HepG2 (cell line): ENCODE measurements around the gene SPI1. TPM values are rescaled to one million over a fixed set of nuclear protein-coding genes. Genes with fewer than 3 reads are reported as not detected.

Source experiments
- CERS6 ChIP-seq: sonication (generic); formaldehyde crosslinking; IDR thresholded peaks from 2 replicates; pipeline ENCODE4 v1.5.0; 2020; ENCODE audit warnings: missing genetic modification reagents
- FOXP1 ChIP-seq, 2 experiments: fragments of 450-650 bp in 1 of 2; IDR thresholded peaks; 2 replicates each; pipeline ENCODE4 v1.6.1; 2017 to 2018; ENCODE audit warnings: antibody characterized with exemption in 1 of 2
- HES4 ChIP-seq: sonication (generic); formaldehyde crosslinking; IDR thresholded peaks from 2 replicates; pipeline ENCODE4 v1.9.0; 2021; ENCODE audit warnings: mild to moderate bottlenecking, missing genetic modification reagents, borderline replicate concordance
- KLF11 ChIP-seq: IDR thresholded peaks from 2 replicates; pipeline ENCODE4 v1.6.1; 2016; ENCODE audit warnings: missing compliant biosample characterization
- MEF2D ChIP-seq: sonication (generic); formaldehyde crosslinking; IDR thresholded peaks from 2 replicates; pipeline ENCODE4 v1.5.1; 2020; ENCODE audit warnings: mild to moderate bottlenecking, missing genetic modification reagents
- MIXL1 ChIP-seq: IDR thresholded peaks from 2 replicates; pipeline ENCODE4 v1.6.1; 2016
- TOPORS ChIP-seq: sonication (generic); formaldehyde crosslinking; IDR thresholded peaks from 2 replicates; pipeline ENCODE4 v1.8.0; 2023; ENCODE audit warnings: mild to moderate bottlenecking, missing genetic modification reagents
- TP53 ChIP-seq: sonication (generic); formaldehyde crosslinking; conservative IDR thresholded peaks from 2 replicates; pipeline ENCODE4 v1.4.0; 2020; ENCODE audit warnings: missing genetic modification reagents
- UBTF ChIP-seq: sonication (generic); formaldehyde crosslinking; IDR thresholded peaks from 2 replicates; pipeline ENCODE4 v1.4.0; 2020; ENCODE audit warnings: mild to moderate bottlenecking, missing genetic modification reagents
- WIZ ChIP-seq: sonication (generic); formaldehyde crosslinking; IDR thresholded peaks from 2 replicates; pipeline ENCODE4 v1.5.1; 2020; ENCODE audit warnings: mild to moderate bottlenecking, missing genetic modification reagents
- ZNF136 ChIP-seq: sonication (generic); formaldehyde crosslinking; IDR thresholded peaks from 2 replicates; pipeline ENCODE4 v1.8.1; 2022; ENCODE audit warnings: low read depth, mild to moderate bottlenecking, moderate library complexity, missing genetic modification reagents
- ZNF513 ChIP-seq: sonication (generic); formaldehyde crosslinking; conservative IDR thresholded peaks from 2 replicates; pipeline ENCODE4 v1.5.0; 2020; ENCODE audit warnings: missing genetic modification reagents
- ZNF605 ChIP-seq: sonication (generic); formaldehyde crosslinking; IDR thresholded peaks from 2 replicates; pipeline ENCODE4 v1.8.0; 2022; ENCODE audit warnings: mild to moderate bottlenecking, missing genetic modification reagents
- ZNF652 ChIP-seq: IDR thresholded peaks from 2 replicates; pipeline ENCODE4 v1.6.1; 2016; ENCODE audit warnings: low read depth, borderline replicate concordance
- ZNF777 ChIP-seq: sonication (generic); formaldehyde crosslinking; IDR thresholded peaks from 2 replicates; pipeline ENCODE4 v1.4.0; 2020; ENCODE audit warnings: missing genetic modification reagents
- ZSCAN9 ChIP-seq: IDR thresholded peaks from 2 replicates; pipeline ENCODE4 v1.6.1; 2016; ENCODE audit warnings: borderline replicate concordance
- polyA plus RNA-seq, 8 experiments: library from polyadenylated mRNA; depleted of rRNA in 3 of 8; stranded (reverse) in 7 of 8; unstranded in 1 of 8; fragments of >200 nt; fragmentation: Illumina TruSeq in 4 of 8; extraction: Trizol in 4 of 8; gene quantifications; 2 replicates each; pipeline versions ENCODE4 v1.2.1 to v1.2.3, GENCODE V29; 2011 to 2016; ENCODE audit warnings: low read depth in 4 of 8, missing spikeins in 1 of 8, mixed read lengths in 1 of 8; ENCODE audit not compliant: insufficient read depth in 1 of 8
- total RNA-seq, 5 experiments: library from RNA; depleted of rRNA; stranded (reverse); fragments of >200 nt; fragmentation: Illumina TruSeq; extraction: Trizol; gene quantifications; 2 replicates each; pipeline ENCODE4 v1.2.3, GENCODE V29; 2016; ENCODE audit warnings: low read depth in 1 of 5
- TF ChIP-seq, protein P1 (sequence below): IDR thresholded peaks from 2 replicates; pipeline ENCODE4 v1.6.1; 2016
- TF ChIP-seq, protein P2 (sequence below): sonication (generic); formaldehyde crosslinking; IDR thresholded peaks from 2 replicates; pipeline ENCODE4 v1.8.0; 2022; ENCODE audit warnings: missing genetic modification reagents, mild to moderate bottlenecking, borderline replicate concordance
- TF ChIP-seq, protein P3 (sequence below): sonication (generic); formaldehyde crosslinking; IDR thresholded peaks from 2 replicates; pipeline ENCODE4 v1.4.0; 2020; ENCODE audit warnings: missing genetic modification reagents
- TF ChIP-seq, protein P4 (sequence below): sonication (generic); formaldehyde crosslinking; IDR thresholded peaks from 2 replicates; pipeline ENCODE4 v1.8.1; 2023; ENCODE audit warnings: missing genetic modification reagents, mild to moderate bottlenecking, borderline replicate concordance

Gene SPI1
- total and polyA plus RNA-seq, 2 of the 13 experiments (the other 11 are each of a cell fraction or from before 2014, with no cell fraction given), result not detected

DNA sequence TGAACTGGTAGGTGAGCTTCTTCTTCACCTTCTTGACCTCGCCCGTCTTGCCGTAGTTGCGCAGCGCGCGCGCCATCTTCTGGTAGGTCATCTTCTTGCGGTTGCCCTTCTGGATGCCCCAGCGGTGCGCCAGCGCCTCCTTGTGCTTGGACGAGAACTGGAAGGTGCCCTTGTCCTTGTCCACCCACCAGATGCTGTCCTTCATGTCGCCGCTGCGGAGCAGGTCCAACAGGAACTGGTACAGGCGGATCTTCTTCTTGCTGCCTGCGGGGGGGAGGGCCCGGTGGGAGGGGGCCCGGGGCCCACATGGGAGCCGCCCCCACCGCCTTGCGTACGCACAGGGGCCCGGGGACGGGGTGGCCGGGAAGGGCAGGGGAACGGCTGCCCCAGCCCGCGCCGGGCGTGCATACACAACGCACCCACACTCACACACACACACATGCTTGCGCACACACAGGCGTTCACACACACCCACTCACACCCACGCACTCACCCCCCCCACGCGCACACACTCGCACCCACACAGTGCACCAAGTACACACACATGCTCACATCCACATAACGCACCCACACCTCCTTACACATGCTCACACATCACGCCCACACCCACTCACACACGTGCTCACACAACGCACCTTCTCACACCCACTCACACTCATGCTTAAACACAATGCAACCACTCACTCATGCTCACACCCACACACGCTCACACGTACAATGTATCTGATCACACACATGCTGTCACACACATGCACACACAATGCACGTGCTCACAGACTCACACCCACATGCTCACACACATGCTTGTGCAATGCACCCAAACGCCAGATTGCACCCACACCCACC lies 22.8 kb downstream of the SPI1 start (continued):
- no peak for TF ChIP-seq ZNF513 (CRISPR knock-in tag)
- no peak for TF ChIP-seq MEF2D (CRISPR knock-in tag)
- TF ChIP-seq, protein P1, sequence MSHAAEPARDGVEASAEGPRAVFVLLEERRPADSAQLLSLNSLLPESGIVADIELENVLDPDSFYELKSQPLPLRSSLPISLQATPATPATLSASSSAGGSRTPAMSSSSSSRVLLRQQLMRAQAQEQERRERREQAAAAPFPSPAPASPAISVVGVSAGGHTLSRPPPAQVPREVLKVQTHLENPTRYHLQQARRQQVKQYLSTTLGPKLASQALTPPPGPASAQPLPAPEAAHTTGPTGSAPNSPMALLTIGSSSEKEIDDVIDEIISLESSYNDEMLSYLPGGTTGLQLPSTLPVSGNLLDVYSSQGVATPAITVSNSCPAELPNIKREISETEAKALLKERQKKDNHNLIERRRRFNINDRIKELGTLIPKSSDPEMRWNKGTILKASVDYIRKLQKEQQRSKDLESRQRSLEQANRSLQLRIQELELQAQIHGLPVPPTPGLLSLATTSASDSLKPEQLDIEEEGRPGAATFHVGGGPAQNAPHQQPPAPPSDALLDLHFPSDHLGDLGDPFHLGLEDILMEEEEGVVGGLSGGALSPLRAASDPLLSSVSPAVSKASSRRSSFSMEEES (CRISPR knock-in tag), result no peak
- TF ChIP-seq TOPORS (CRISPR knock-in tag), result no peak
- no peak for TF ChIP-seq CERS6 (CRISPR knock-in tag)
- TF ChIP-seq, protein P2, sequence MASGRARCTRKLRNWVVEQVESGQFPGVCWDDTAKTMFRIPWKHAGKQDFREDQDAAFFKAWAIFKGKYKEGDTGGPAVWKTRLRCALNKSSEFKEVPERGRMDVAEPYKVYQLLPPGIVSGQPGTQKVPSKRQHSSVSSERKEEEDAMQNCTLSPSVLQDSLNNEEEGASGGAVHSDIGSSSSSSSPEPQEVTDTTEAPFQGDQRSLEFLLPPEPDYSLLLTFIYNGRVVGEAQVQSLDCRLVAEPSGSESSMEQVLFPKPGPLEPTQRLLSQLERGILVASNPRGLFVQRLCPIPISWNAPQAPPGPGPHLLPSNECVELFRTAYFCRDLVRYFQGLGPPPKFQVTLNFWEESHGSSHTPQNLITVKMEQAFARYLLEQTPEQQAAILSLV (CRISPR knock-in tag), result no peak
- no peak; the same call in 1 of the 2 replicates for TF ChIP-seq ZNF652 (CRISPR knock-in tag)
- TF ChIP-seq, protein P3, sequence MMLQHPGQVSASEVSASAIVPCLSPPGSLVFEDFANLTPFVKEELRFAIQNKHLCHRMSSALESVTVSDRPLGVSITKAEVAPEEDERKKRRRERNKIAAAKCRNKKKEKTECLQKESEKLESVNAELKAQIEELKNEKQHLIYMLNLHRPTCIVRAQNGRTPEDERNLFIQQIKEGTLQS (CRISPR knock-in tag), result no peak
- TF ChIP-seq, protein P4, sequence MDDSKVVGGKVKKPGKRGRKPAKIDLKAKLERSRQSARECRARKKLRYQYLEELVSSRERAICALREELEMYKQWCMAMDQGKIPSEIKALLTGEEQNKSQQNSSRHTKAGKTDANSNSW (CRISPR knock-in tag), result no peak
- TF ChIP-seq ZNF605 (CRISPR knock-in tag), result no peak
- 0 out of 2 replicates have a peak, but pooled peaks have one; percentile 30 for TF ChIP-seq MIXL1 (CRISPR knock-in tag)
- no peak for TF ChIP-seq KLF11
- no peak for TF ChIP-seq WIZ
- peak; percentile 44; the same call in 1 of the 2 replicates for TF ChIP-seq ZSCAN9 (CRISPR knock-in tag)
- TF ChIP-seq HES4 (CRISPR knock-in tag), result no peak
- TF ChIP-seq ZNF777 (CRISPR knock-in tag), result no peak
- TF ChIP-seq UBTF (CRISPR knock-in tag), result peak; percentile 76
- TF ChIP-seq FOXP1 (IDR thresholded peaks at IDR 0.05), result no peak
- TF ChIP-seq FOXP1 (CRISPR knock-in tag; IDR thresholded peaks at IDR 0.05), result no peak
- TF ChIP-seq ZNF136 (CRISPR knock-in tag), result no peak
- no peak for TF ChIP-seq TP53 (CRISPR knock-in tag)
